DOHH2 (cell line): Measurements from ENCODE around the gene PUM2.

Experiments
- H3F3A ChIP-seq: fragments of 200-600 bp; sonication (generic), shearing (Covaris generic); 2 replicates; pipeline ENCODE4 v1.6.0; 2016; ENCODE audit warnings: antibody characterized with exemption, mild to moderate bottlenecking; ENCODE audit not compliant: control insufficient read depth, insufficient read depth
- H3K27ac ChIP-seq: fragments of 200-600 bp; sonication (generic); 2 replicates; pipeline ENCODE4 v1.5.1; 2014; ENCODE audit warnings: low read depth, mild to moderate bottlenecking, low read length, moderate library complexity
- H3K27me3 ChIP-seq: fragments of 200-600 bp; sonication (generic); 2 replicates; pipeline ENCODE4 v1.6.1; 2014; ENCODE audit warnings: mild to moderate bottlenecking, low read length, mixed read lengths; ENCODE audit not compliant: control insufficient read depth
- H3K36me3 ChIP-seq: fragments of 200-600 bp; sonication (generic); 2 replicates; pipeline ENCODE4 v1.6.1; 2014; ENCODE audit warnings: mild to moderate bottlenecking, low read length, moderate library complexity, mixed read lengths; ENCODE audit not compliant: control insufficient read depth
- H3K4me1 ChIP-seq: fragments of 200-600 bp; sonication (generic); 2 replicates; pipeline ENCODE4 v1.6.1; 2014; ENCODE audit warnings: mild to moderate bottlenecking, low read length, mixed read lengths; ENCODE audit not compliant: control insufficient read depth
- H3K4me2 ChIP-seq: fragments of 200-600 bp; sonication (generic); 2 replicates; pipeline ENCODE4 v1.6.0; 2014; ENCODE audit warnings: mild to moderate bottlenecking, low read length, moderate library complexity
- H3K4me3 ChIP-seq: fragments of 200-600 bp; sonication (generic); 2 replicates; pipeline ENCODE4 v1.5.1; 2014; ENCODE audit warnings: mild to moderate bottlenecking, low read length, mixed read lengths
- H3K79me2 ChIP-seq: fragments of 200-600 bp; sonication (generic); 2 replicates; pipeline ENCODE4 v1.6.1; 2014; ENCODE audit warnings: mild to moderate bottlenecking, low read length, mixed read lengths; ENCODE audit not compliant: control insufficient read depth
- H3K9me2 ChIP-seq: fragments of 200-600 bp; sonication (generic); replicated peaks from 2 replicates; pipeline ENCODE4 v1.6.1; 2014; ENCODE audit warnings: mild to moderate bottlenecking, low read length, mixed read lengths; ENCODE audit not compliant: control insufficient read depth
- H3K9me3 ChIP-seq: fragments of 200-600 bp; sonication (generic); 2 replicates; pipeline ENCODE4 v1.6.1; 2014; ENCODE audit warnings: antibody characterized with exemption, low read length, mixed read lengths; ENCODE audit not compliant: control insufficient read depth, insufficient read depth
- H4K20me1 ChIP-seq: fragments of 200-600 bp; sonication (generic); 2 replicates; pipeline ENCODE4 v1.6.0; 2014; ENCODE audit warnings: low read depth, mild to moderate bottlenecking, antibody characterized with exemption, low read length, moderate library complexity; ENCODE audit not compliant: control insufficient read depth, insufficient read depth
- EZH2phosphoT487 ChIP-seq: fragments of 200-600 bp; sonication (generic); IDR thresholded peaks from 2 replicates; pipeline ENCODE4 v1.6.1; 2017; ENCODE audit warnings: borderline replicate concordance, mild to moderate bottlenecking, antibody characterized with exemption, low read length, moderate library complexity, mixed read lengths
- TF ChIP-seq, protein P1 (sequence below): fragments of 200-600 bp; sonication (generic); IDR thresholded peaks from one replicate; pipeline ENCODE4 v1.5.1; 2014; ENCODE audit warnings: antibody characterized with exemption, mild to moderate bottlenecking, low read depth, low read length; ENCODE audit not compliant: poor library complexity, severe bottlenecking

PUM2 gene

GRCh38 chr2:20223407-20224163 is 127.1 kb downstream of the PUM2 start:
- H3K4me2 ChIP-seq, result peak overlapping the region; percentile 72
- peak overlapping the region; percentile 66 for H3K4me3 ChIP-seq
- peaks cover 31% of the 10 kb centered on the region for H3K4me1 ChIP-seq
- H3K9me3 ChIP-seq, result no peaks in the 10 kb centered on the region
- no peak overlapping the region for H3K27ac ChIP-seq
- no peaks in the 10 kb centered on the region for H3F3A ChIP-seq
- no peaks in the 10 kb centered on the region for H3K9me2 ChIP-seq
- no peaks in the 10 kb centered on the region for H3K79me2 ChIP-seq
- 0 out of 2 replicates have a peak, but pooled peaks cover 5% of the 10 kb centered on the region for H4K20me1 ChIP-seq
- H3K27me3 ChIP-seq, result peaks cover 60% of the 10 kb centered on the region
- H3K36me3 ChIP-seq, result no peaks in the 10 kb centered on the region
- TF ChIP-seq, protein P1, sequence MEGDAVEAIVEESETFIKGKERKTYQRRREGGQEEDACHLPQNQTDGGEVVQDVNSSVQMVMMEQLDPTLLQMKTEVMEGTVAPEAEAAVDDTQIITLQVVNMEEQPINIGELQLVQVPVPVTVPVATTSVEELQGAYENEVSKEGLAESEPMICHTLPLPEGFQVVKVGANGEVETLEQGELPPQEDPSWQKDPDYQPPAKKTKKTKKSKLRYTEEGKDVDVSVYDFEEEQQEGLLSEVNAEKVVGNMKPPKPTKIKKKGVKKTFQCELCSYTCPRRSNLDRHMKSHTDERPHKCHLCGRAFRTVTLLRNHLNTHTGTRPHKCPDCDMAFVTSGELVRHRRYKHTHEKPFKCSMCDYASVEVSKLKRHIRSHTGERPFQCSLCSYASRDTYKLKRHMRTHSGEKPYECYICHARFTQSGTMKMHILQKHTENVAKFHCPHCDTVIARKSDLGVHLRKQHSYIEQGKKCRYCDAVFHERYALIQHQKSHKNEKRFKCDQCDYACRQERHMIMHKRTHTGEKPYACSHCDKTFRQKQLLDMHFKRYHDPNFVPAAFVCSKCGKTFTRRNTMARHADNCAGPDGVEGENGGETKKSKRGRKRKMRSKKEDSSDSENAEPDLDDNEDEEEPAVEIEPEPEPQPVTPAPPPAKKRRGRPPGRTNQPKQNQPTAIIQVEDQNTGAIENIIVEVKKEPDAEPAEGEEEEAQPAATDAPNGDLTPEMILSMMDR, result no peak
- TF ChIP-seq EZH2phosphoT487, result peak; percentile 95

GRCh38 chr2:20222769-20223406 is 127.8 kb downstream of the PUM2 start:
- H3K9me2 ChIP-seq, result no peaks in the 10 kb centered on the region
- no peaks in the 10 kb centered on the region for H3F3A ChIP-seq
- no peak overlapping the region for H3K27ac ChIP-seq
- 0 out of 2 replicates have a peak, but pooled peaks cover 5% of the 10 kb centered on the region for H4K20me1 ChIP-seq
- peak overlapping the region; percentile 66 for H3K4me3 ChIP-seq
- H3K79me2 ChIP-seq, result no peaks in the 10 kb centered on the region
- H3K36me3 ChIP-seq, result no peaks in the 10 kb centered on the region
- peaks cover 60% of the 10 kb centered on the region for H3K27me3 ChIP-seq
- peaks cover 31% of the 10 kb centered on the region for H3K4me1 ChIP-seq
- TF ChIP-seq, protein P1, result no peak
- no peak for TF ChIP-seq EZH2phosphoT487
- no peaks in the 10 kb centered on the region for H3K9me3 ChIP-seq
- H3K4me2 ChIP-seq, result peak overlapping the region; percentile 72

GRCh38 chr2:20222014-20222768 is 128.5 kb downstream of the PUM2 start:
- H3K4me1 ChIP-seq, result peaks cover 31% of the 10 kb centered on the region
- H3F3A ChIP-seq, result no peaks in the 10 kb centered on the region
- no peak overlapping the region for H3K27ac ChIP-seq
- H3K36me3 ChIP-seq, result no peaks in the 10 kb centered on the region
- no peaks in the 10 kb centered on the region for H3K9me3 ChIP-seq
- no peaks in the 10 kb centered on the region for H3K9me2 ChIP-seq
- no peaks in the 10 kb centered on the region for H3K79me2 ChIP-seq
- no peak overlapping the region for H3K4me2 ChIP-seq
- H3K4me3 ChIP-seq, result no peak overlapping the region
- TF ChIP-seq EZH2phosphoT487, result no peak
- TF ChIP-seq, protein P1, result no peak
- peaks cover 56% of the 10 kb centered on the region for H3K27me3 ChIP-seq
- H4K20me1 ChIP-seq, result 0 out of 2 replicates have a peak, but pooled peaks cover 5% of the 10 kb centered on the region
